Right lobe of liver (tissue), 4 donors: Measurements from ENCODE around the gene LRRC46.

ENCODE experiments used
- CTCF ChIP-seq, 4 donors: fragments of 200-600 bp in 3 of 4; fragments of 450-650 bp in 1 of 4; IDR thresholded peaks; one replicate each; pipeline versions ENCODE4 v1.5.1 to v1.8.0; 2016 to 2022; ENCODE audit warnings: antibody characterized with exemption in 4 of 4, mild to moderate bottlenecking in 2 of 4
- POLR2A ChIP-seq: fragments of 450-650 bp; IDR thresholded peaks from one replicate; pipeline ENCODE4 v1.6.1; 2017; ENCODE audit warnings: antibody characterized with exemption, mild to moderate bottlenecking
- donor health status: DM: no; HTN: no; CAD: no.
- donor health status: DM: no; HTN: no; CAD: no.
- donor health status: DM: no; HTN: yes; CAD: no.

GRCh38 chr17:47882247-47882646, 50.8 kb downstream of the LRRC46 start:
- TF ChIP-seq POLR2A (no peak), CTCF (IDR thresholded peaks at IDR 0.05) (no peak)
